CD4-positive, alpha-beta memory T cell (primary cell): Measurements from ENCODE around the gene ESAM. TPM values are rescaled to one million over a fixed set of nuclear protein-coding genes. Genes with fewer than 3 reads are reported as not detected.

Experiments used
- CTCF ChIA-PET: fragments of 350-600 bp; sonication (Branson Sonifier 250); formaldehyde crosslinking; loops from one replicate; lab custom pipeline; 2021; ENCODE audit warnings: inconsistent platforms; ENCODE audit not compliant: partially characterized antibody; lab: Charles Lee
- POLR2A ChIA-PET: fragments of 350-600 bp; sonication (Branson Sonifier 250); formaldehyde crosslinking; loops from one replicate; lab custom pipeline; 2021; ENCODE audit not compliant: partially characterized antibody; lab: Charles Lee
- DNase-seq, 5 donors: peaks; one replicate each; pipeline versions ENCODE4 v3.0.0 to v3.0.0-alpha.2; 2020 to 2022; ENCODE audit warnings: mixed read lengths in 1 of 5
- H3K27ac ChIP-seq: one replicate; pipeline ENCODE4 v1.7.0; 2013; ENCODE audit warnings: low read depth, low read length
- H3K27me3 ChIP-seq: 2 replicates; pipeline ENCODE4 v1.7.0; 2013; ENCODE audit warnings: mild to moderate bottlenecking, low read length, moderate library complexity; ENCODE audit not compliant: insufficient read depth
- H3K36me3 ChIP-seq: 2 replicates; pipeline ENCODE4 v1.7.0; 2013; ENCODE audit warnings: mild to moderate bottlenecking, low read length, moderate library complexity; ENCODE audit not compliant: insufficient read depth
- H3K4me1 ChIP-seq: 2 replicates; pipeline ENCODE4 v1.7.0; 2013; ENCODE audit warnings: mild to moderate bottlenecking, low read length, moderate library complexity; ENCODE audit not compliant: insufficient read depth
- H3K4me3 ChIP-seq, 2 donors: one replicate each; pipeline ENCODE4 v1.7.0; 2013; ENCODE audit warnings: low read length in 2 of 2, mild to moderate bottlenecking in 1 of 2
- H3K9me3 ChIP-seq, 2 donors: one replicate each; pipeline ENCODE4 v1.7.0; 2013; ENCODE audit warnings: low read length in 2 of 2, control low read depth in 1 of 2; ENCODE audit not compliant: control insufficient read depth in 1 of 2
- H3K27ac Mint-ChIP-seq, 7 donors: one replicate each; pipeline ENCODE4 v1.8.0; 2020 to 2021; ENCODE audit warnings: mixed read lengths in 7 of 7, mild to moderate bottlenecking in 6 of 7, inconsistent platforms in 3 of 7, moderate library complexity in 3 of 7
- H3K27me3 Mint-ChIP-seq, 2 donors: one replicate each; pipeline ENCODE4 v1.8.0; 2020 to 2021; ENCODE audit warnings: mixed read lengths in 2 of 2
- H3K36me3 Mint-ChIP-seq, 2 donors: one replicate each; pipeline ENCODE4 v1.8.0; 2020 to 2021; ENCODE audit warnings: mixed read lengths in 2 of 2, inconsistent platforms in 1 of 2, mild to moderate bottlenecking in 1 of 2
- H3K4me1 Mint-ChIP-seq, 4 donors: one replicate each; pipeline ENCODE4 v1.8.0; 2020 to 2021; ENCODE audit warnings: mixed read lengths in 4 of 4, mild to moderate bottlenecking in 1 of 4
- H3K4me3 Mint-ChIP-seq, 8 donors: one replicate each; pipeline ENCODE4 v1.8.0; 2020 to 2021; ENCODE audit warnings: mixed read lengths in 8 of 8, mild to moderate bottlenecking in 7 of 8, moderate library complexity in 6 of 8, inconsistent platforms in 3 of 8
- H3K9me3 Mint-ChIP-seq, 8 donors: one replicate each; pipeline ENCODE4 v1.8.0; 2020 to 2021; ENCODE audit warnings: mixed read lengths in 8 of 8, mild to moderate bottlenecking in 5 of 8, inconsistent platforms in 3 of 8, moderate library complexity in 1 of 8
- intact Hi-C: fragments of 100-400 bp; cut with micrococcal nuclease; formaldehyde crosslinking; loops from one replicate; pipeline ENCODE4 v1.15.1; 2023
- polyA plus RNA-seq, 2 donors: library from polyadenylated mRNA; unstranded; fragments of 300-500 nt; fragmentation: Illumina TruSeq; gene quantifications; one replicate each; pipeline ENCODE4 v1.2.3, GENCODE V29; 2021
- total RNA-seq, 2 experiments: library from RNA; stranded (reverse); gene quantifications; one replicate each; pipeline ENCODE4 v1.2.3, GENCODE V29; 2021

The ESAM gene
- total and polyA plus RNA-seq, 4 experiments from 2014 or later: 1.3 to 3.2 (median 1.6) TPM

- intact Hi-C loops: no loop called here
- no peak overlapping the region for H3K27ac Mint-ChIP-seq
These were observed 44.7 kb downstream of the ESAM start for GRCh38 chr11:124717421-124717785.

GRCh38 chr11:124716591-124716990 is 45.5 kb downstream of the ESAM start:
- Mint-ChIP-seq H3K36me3 (peaks cover 0 to 9% of the 10 kb centered on the region in 2 donors), H3K4me3 (no peak overlapping the region), H3K27ac (no peak overlapping the region), H3K9me3 (peaks cover 0 to 1% (median 0%) of the 10 kb centered on the region in 8 donors), H3K27me3 (peaks cover 16 to 35% of the 10 kb centered on the region in 2 donors), H3K4me1 (peaks cover 8 to 14% (median 10%) of the 10 kb centered on the region in 4 donors)
- Histone ChIP-seq H3K27ac (no peak overlapping the region), H3K4me1 (peaks cover 13% of the 10 kb centered on the region), H3K4me3 (no peak overlapping the region), H3K27me3 (peaks cover 7% of the 10 kb centered on the region), H3K9me3 (no peaks in the 10 kb centered on the region), H3K36me3 (no peaks in the 10 kb centered on the region)
- POLR2A ChIA-PET: no interaction called here
- CTCF ChIA-PET: no interaction called here
- intact Hi-C loops: no loop called here
- no peak for DNase-seq

More at GRCh38 chr11:124717421-124717785, 44.7 kb downstream of the ESAM start:
- Mint-ChIP-seq H3K4me3 (peak overlapping the region; percentile 49 to 90 (median 78)), H3K9me3 (peaks cover 0 to 1% (median 0%) of the 10 kb centered on the region in 8 donors), H3K4me1 (peaks cover 12 to 15% (median 14%) of the 10 kb centered on the region in 4 donors), H3K36me3 (peaks cover 0 to 7% of the 10 kb centered on the region in 2 donors), H3K27me3 (peaks cover 18 to 33% of the 10 kb centered on the region in 2 donors)
- H3K4me1 ChIP-seq: peaks cover 13% of the 10 kb centered on the region
- no peaks in the 10 kb centered on the region for H3K9me3 ChIP-seq
- peaks cover 7% of the 10 kb centered on the region for H3K27me3 ChIP-seq
- no peak overlapping the region for H3K27ac ChIP-seq
- no peak for DNase-seq
- CTCF ChIA-PET: interaction anchor here (0.6 kb wide), 1 partner anchor 99 kb away, joined by 3 read pairs; no protein-coding TSS in a partner anchor
- no peaks in the 10 kb centered on the region for H3K36me3 ChIP-seq
- peak overlapping the region in 1 of 2 donors; percentile 20 for H3K4me3 ChIP-seq
- POLR2A ChIA-PET: no interaction called here

- H3K36me3 Mint-ChIP-seq: peaks cover 0 to 14% of the 10 kb centered on the region in 2 donors
- H3K27ac Mint-ChIP-seq: no peak overlapping the region
- POLR2A ChIA-PET: no interaction called here
- no peak overlapping the region for H3K4me3 Mint-ChIP-seq
- H3K27me3 Mint-ChIP-seq: peaks cover 7 to 28% of the 10 kb centered on the region in 2 donors
- no peak for DNase-seq
- no peaks in the 10 kb centered on the region for H3K9me3 ChIP-seq
- H3K9me3 Mint-ChIP-seq: peaks cover 0 to 12% (median 6%) of the 10 kb centered on the region in 8 donors
- no peak overlapping the region for H3K4me3 ChIP-seq
- CTCF ChIA-PET: no interaction called here
- H3K27me3 ChIP-seq: peaks cover 7% of the 10 kb centered on the region
- H3K4me1 Mint-ChIP-seq: peaks cover under 1 to 2% (median 1%) of the 10 kb centered on the region in 4 donors
- H3K27ac ChIP-seq: no peak overlapping the region
- peaks cover 2% of the 10 kb centered on the region for H3K4me1 ChIP-seq
- intact Hi-C loops: no loop called here
- H3K36me3 ChIP-seq: no peaks in the 10 kb centered on the region
These were observed 49.7 kb downstream of the ESAM start for GRCh38 chr11:124712392-124712791.

GRCh38 chr11:124707829-124708228 is 54.3 kb downstream of the ESAM start:
- Histone ChIP-seq H3K4me3 (no peak overlapping the region), H3K27ac (no peak overlapping the region), H3K9me3 (no peaks in the 10 kb centered on the region), H3K4me1 (no peaks in the 10 kb centered on the region), H3K36me3 (no peaks in the 10 kb centered on the region), H3K27me3 (no peaks in the 10 kb centered on the region)
- peaks cover 10 to 12% of the 10 kb centered on the region in 2 donors for H3K27me3 Mint-ChIP-seq
- ChIA-PET CTCF (no interaction called here), POLR2A (no interaction called here)
- no peak overlapping the region for H3K4me3 Mint-ChIP-seq
- peaks cover 0 to 22% (median 10%) of the 10 kb centered on the region in 8 donors for H3K9me3 Mint-ChIP-seq
- no peaks in the 10 kb centered on the region for H3K4me1 Mint-ChIP-seq
- intact Hi-C loops: no loop called here
- no peak for DNase-seq
- peaks cover 1 to 10% of the 10 kb centered on the region in 2 donors for H3K36me3 Mint-ChIP-seq
- H3K27ac Mint-ChIP-seq: no peak overlapping the region

Other genes starting within 250 kb of the ESAM start
- gene OR8B12, start 218.6 kb downstream of the ESAM start, total RNA-seq: not detected
- not detected for gene OR8B12, start 218.6 kb downstream of the ESAM start, polyA plus RNA-seq
- not detected for gene OR8A1, start 192.3 kb downstream of the ESAM start, total RNA-seq
- gene OR8A1, start 192.3 kb downstream of the ESAM start, polyA plus RNA-seq: not detected
- not detected for gene PANX3, start 150.9 kb downstream of the ESAM start, total RNA-seq
- gene PANX3, start 150.9 kb downstream of the ESAM start, polyA plus RNA-seq: not detected
- 10 to 100 TPM; 69.3 to 75.8 TPM for gene TBRG1, start 139.4 kb downstream of the ESAM start, total RNA-seq
- 10 to 100 TPM; 34.6 to 42.3 TPM for gene TBRG1, start 139.4 kb downstream of the ESAM start, polyA plus RNA-seq
- gene SIAE, start 88.6 kb downstream of the ESAM start, total RNA-seq: 1 to 10 TPM; 4.2 to 4.8 TPM
- gene SIAE, start 88.6 kb downstream of the ESAM start, polyA plus RNA-seq: 1 to 10 TPM; 2.8 to 6.8 TPM
- under 1 TPM; 0.55 to 0.81 TPM for gene SPA17, start 88.4 kb downstream of the ESAM start, total RNA-seq
- under 1 TPM; 0.64 to 0.72 TPM for gene SPA17, start 88.4 kb downstream of the ESAM start, polyA plus RNA-seq
- under 1 TPM in 1 of 2 experiments, not detected in 1; 0.67 TPM for gene NRGN, start 22.3 kb downstream of the ESAM start, total RNA-seq
- not detected for gene NRGN, start 22.3 kb downstream of the ESAM start, polyA plus RNA-seq
- gene VSIG2, start 10.0 kb downstream of the ESAM start, total RNA-seq: under 1 TPM; 0.55 to 0.87 TPM
- gene VSIG2, start 10.0 kb downstream of the ESAM start, polyA plus RNA-seq: under 1 TPM; 0.39 to 0.80 TPM
- 10 to 100 TPM; 25.9 to 26.3 TPM for gene MSANTD2, start 38.1 kb upstream of the ESAM start, total RNA-seq
- 1 to 10 TPM; 2.4 to 5.9 TPM for gene MSANTD2, start 38.1 kb upstream of the ESAM start, polyA plus RNA-seq
- gene ROBO3, start 103.1 kb upstream of the ESAM start, total RNA-seq: 10 to 100 TPM; 16.2 to 18.1 TPM
- 1 to 10 TPM in 1 of 2 donors, under 1 TPM in 1; 0.70 to 2.0 TPM for gene ROBO3, start 103.1 kb upstream of the ESAM start, polyA plus RNA-seq
- gene ROBO4, start 135.6 kb upstream of the ESAM start, total RNA-seq: not detected
- gene ROBO4, start 135.6 kb upstream of the ESAM start, polyA plus RNA-seq: not detected
- gene HEPN1, start 157.0 kb upstream of the ESAM start, total RNA-seq: not detected
- not detected for gene HEPN1, start 157.0 kb upstream of the ESAM start, polyA plus RNA-seq
- not detected for gene HEPACAM, start 173.8 kb upstream of the ESAM start, total RNA-seq
- not detected for gene HEPACAM, start 173.8 kb upstream of the ESAM start, polyA plus RNA-seq
- gene CCDC15, start 191.9 kb upstream of the ESAM start, total RNA-seq: 1 to 10 TPM; 2.6 to 2.7 TPM
- gene CCDC15, start 191.9 kb upstream of the ESAM start, polyA plus RNA-seq: 1 to 10 TPM in 1 of 2 donors, under 1 TPM in 1; 0.48 to 1.7 TPM